ENCODE data around the gene ZNF710. TPM values are rescaled to one million over a fixed set of nuclear protein-coding genes. Genes with fewer than 3 reads are reported as not detected.

The ZNF710 gene
- polyA plus RNA-seq, 1 experiment: 2.2 TPM

GRCh38 chr15:90062973-90063769 is 62.0 kb downstream of the ZNF710 start:
- POLR2A ChIA-PET: interaction anchor here (0.7 kb wide), 1 partner anchor 8 kb away, joined by 3 read pairs; no protein-coding TSS in a partner anchor
- peaks cover 4% of the 10 kb centered on the region; the same call in 1 of the 2 replicates for H3K9me3 ChIP-seq (ENCODE audit: control insufficient read depth, insufficient read depth, low read length)
- TF ChIP-seq CTCF (IDR thresholded peaks at IDR 0.05; ENCODE audit: low read depth, low read length): no peak
- no peak overlapping the region for H3K4me3 ChIP-seq (ENCODE audit: low read depth, low read length)
- H3K27me3 ChIP-seq (ENCODE audit: control insufficient read depth, insufficient read depth, low read length): no peaks in the 10 kb centered on the region
- DNase-seq (ENCODE audit: low read depth, low spot score): no peak
- CTCF ChIA-PET: no interaction called here
- no peak overlapping the region for H3K27ac ChIP-seq (ENCODE audit: low read depth, low read length)

GRCh38 chr15:90063770-90064247 is 62.7 kb downstream of the ZNF710 start:
- POLR2A ChIA-PET: interaction anchor here (0.7 kb wide), 1 partner anchor 8 kb away, joined by 3 read pairs; no protein-coding TSS in a partner anchor
- Histone ChIP-seq H3K4me3 (ENCODE audit: low read depth, low read length) (no peak overlapping the region), H3K27me3 (ENCODE audit: control insufficient read depth, insufficient read depth, low read length) (no peaks in the 10 kb centered on the region), H3K9me3 (ENCODE audit: control insufficient read depth, insufficient read depth, low read length) (peaks cover 4% of the 10 kb centered on the region; the same call in 1 of the 2 replicates), H3K27ac (ENCODE audit: low read depth, low read length) (no peak overlapping the region)
- CTCF ChIA-PET: no interaction called here
- TF ChIP-seq CTCF (IDR thresholded peaks at IDR 0.05; ENCODE audit: low read depth, low read length): no peak
- DNase-seq (ENCODE audit: low read depth, low spot score): no peak

- Histone ChIP-seq H3K27ac (ENCODE audit: low read depth, low read length) (no peak overlapping the region), H3K27me3 (ENCODE audit: control insufficient read depth, insufficient read depth, low read length) (no peaks in the 10 kb centered on the region), H3K9me3 (ENCODE audit: control insufficient read depth, insufficient read depth, low read length) (no peaks in the 10 kb centered on the region; the same call in 1 of the 2 replicates), H3K4me3 (ENCODE audit: low read depth, low read length) (no peak overlapping the region)
- no peak for TF ChIP-seq CTCF (IDR thresholded peaks at IDR 0.05; ENCODE audit: low read depth, low read length)
- no peak for DNase-seq (ENCODE audit: low read depth, low spot score)
- ChIA-PET POLR2A (no interaction called here), CTCF (interaction anchor here (0.9 kb wide), 1 partner anchor 190 kb away, joined by 5 read pairs; no protein-coding TSS in a partner anchor)
These were observed 64.0 kb downstream of the ZNF710 start for GRCh38 chr15:90064911-90065681.

- no peak for TF ChIP-seq CTCF (IDR thresholded peaks at IDR 0.05; ENCODE audit: low read depth, low read length)
- no peaks in the 10 kb centered on the region for H3K27me3 ChIP-seq (ENCODE audit: control insufficient read depth, insufficient read depth, low read length)
- POLR2A ChIA-PET: no interaction called here
- no peak for DNase-seq (ENCODE audit: low read depth, low spot score)
- CTCF ChIA-PET: interaction anchor here (0.9 kb wide), 1 partner anchor 191 kb away, joined by 5 read pairs; no protein-coding TSS in a partner anchor
- no peaks in the 10 kb centered on the region; the same call in 1 of the 2 replicates for H3K9me3 ChIP-seq (ENCODE audit: control insufficient read depth, insufficient read depth, low read length)
- no peak overlapping the region for H3K27ac ChIP-seq (ENCODE audit: low read depth, low read length)
- no peak overlapping the region for H3K4me3 ChIP-seq (ENCODE audit: low read depth, low read length)
These were observed 64.5 kb downstream of the ZNF710 start for GRCh38 chr15:90065682-90066049.
